H1 (cell line): ENCODE measurements around the gene LY6G5B. TPM values are rescaled to one million over a fixed set of nuclear protein-coding genes. Genes with fewer than 3 reads are reported as not detected.

ENCODE experiments used
- GABPA ChIP-seq: IDR thresholded peaks from 2 replicates; pipeline ENCODE4 v1.6.1; 2011; ENCODE audit warnings: mild to moderate bottlenecking, low read length, moderate library complexity, borderline replicate concordance; ENCODE audit not compliant: insufficient read depth
- NANOG ChIP-seq: IDR thresholded peaks from 2 replicates; pipeline ENCODE4 v1.6.1; 2011; ENCODE audit warnings: low read length, low read depth, mild to moderate bottlenecking, inconsistent platforms; ENCODE audit not compliant: insufficient read depth, poor library complexity, severe bottlenecking
- RXRA ChIP-seq: IDR thresholded peaks from 2 replicates; pipeline ENCODE4 v1.6.1; 2011; ENCODE audit warnings: low read depth, mild to moderate bottlenecking, low read length, moderate library complexity; ENCODE audit not compliant: insufficient read depth
- SP4 ChIP-seq: IDR thresholded peaks from 2 replicates; pipeline ENCODE4 v1.6.1; 2012; ENCODE audit warnings: low read length, inconsistent platforms
- TEAD4 ChIP-seq: IDR thresholded peaks from 2 replicates; pipeline ENCODE4 v1.6.1; 2012; ENCODE audit warnings: low read depth, low read length, inconsistent platforms, mixed read lengths
- polyA plus RNA-seq, 7 experiments: library from polyadenylated mRNA; depleted of rRNA in 3 of 7; stranded (reverse) in 5 of 7; unstranded in 2 of 7; fragments of >200 nt in 5 of 7; fragments of 200-250 nt in 2 of 7; gene quantifications; 1 replicate in 5 of 7; 2 replicates in 1 of 7; 4 replicates in 1 of 7; pipeline versions ENCODE4 v1.2.1 to v1.2.3, GENCODE V29; 2011 to 2013; ENCODE audit warnings: missing spikeins in 2 of 7, mixed read lengths in 2 of 7
- total RNA-seq: library from RNA; stranded (reverse); fragmentation: NEBNext Ultra II Directional; extraction: Animal tissue kit (Norgen Biotek cat#: 25700); gene quantifications from 2 replicates; pipeline ENCODE4 v1.2.1, GENCODE V29; 2021
- TF ChIP-seq, protein P1 (sequence below): fragments of 300-600 bp; sonication (generic); IDR thresholded peaks from 2 replicates; pipeline ENCODE4 v1.7.1; 2012; ENCODE audit warnings: low read length, moderate library complexity, mild to moderate bottlenecking, inconsistent platforms; ENCODE audit not compliant: insufficient replicate concordance
- TF ChIP-seq, protein P2 (sequence below): IDR thresholded peaks from 2 replicates; pipeline ENCODE4 v1.6.1; 2012; ENCODE audit warnings: low read length, inconsistent platforms

The LY6G5B gene
- total and polyA plus RNA-seq, 2 of the 8 experiments (the other 6 are each of a cell fraction or from before 2014, with no cell fraction given): 10.6 to 12.6 TPM

DNA sequence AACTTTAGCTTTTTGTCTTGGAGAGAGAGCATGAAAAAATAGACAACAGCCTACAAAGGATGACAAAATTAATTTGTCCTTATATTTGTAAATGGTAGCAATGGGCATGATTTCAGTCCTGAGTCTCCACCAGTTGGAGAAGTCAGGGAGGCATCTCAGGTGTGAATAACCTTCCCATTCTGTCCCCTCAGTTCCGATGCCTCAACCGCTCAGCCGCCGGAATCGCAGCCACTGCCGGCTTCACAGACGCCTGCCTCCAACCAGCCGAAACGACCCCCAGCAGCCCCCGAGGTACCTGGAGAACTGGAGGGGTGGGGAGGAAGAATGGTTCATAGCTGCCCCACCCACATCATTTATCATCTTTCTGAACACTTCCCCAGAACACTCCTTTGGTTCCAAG, 45.7 kb upstream of the LY6G5B start (continued):
- TF ChIP-seq, protein P1, sequence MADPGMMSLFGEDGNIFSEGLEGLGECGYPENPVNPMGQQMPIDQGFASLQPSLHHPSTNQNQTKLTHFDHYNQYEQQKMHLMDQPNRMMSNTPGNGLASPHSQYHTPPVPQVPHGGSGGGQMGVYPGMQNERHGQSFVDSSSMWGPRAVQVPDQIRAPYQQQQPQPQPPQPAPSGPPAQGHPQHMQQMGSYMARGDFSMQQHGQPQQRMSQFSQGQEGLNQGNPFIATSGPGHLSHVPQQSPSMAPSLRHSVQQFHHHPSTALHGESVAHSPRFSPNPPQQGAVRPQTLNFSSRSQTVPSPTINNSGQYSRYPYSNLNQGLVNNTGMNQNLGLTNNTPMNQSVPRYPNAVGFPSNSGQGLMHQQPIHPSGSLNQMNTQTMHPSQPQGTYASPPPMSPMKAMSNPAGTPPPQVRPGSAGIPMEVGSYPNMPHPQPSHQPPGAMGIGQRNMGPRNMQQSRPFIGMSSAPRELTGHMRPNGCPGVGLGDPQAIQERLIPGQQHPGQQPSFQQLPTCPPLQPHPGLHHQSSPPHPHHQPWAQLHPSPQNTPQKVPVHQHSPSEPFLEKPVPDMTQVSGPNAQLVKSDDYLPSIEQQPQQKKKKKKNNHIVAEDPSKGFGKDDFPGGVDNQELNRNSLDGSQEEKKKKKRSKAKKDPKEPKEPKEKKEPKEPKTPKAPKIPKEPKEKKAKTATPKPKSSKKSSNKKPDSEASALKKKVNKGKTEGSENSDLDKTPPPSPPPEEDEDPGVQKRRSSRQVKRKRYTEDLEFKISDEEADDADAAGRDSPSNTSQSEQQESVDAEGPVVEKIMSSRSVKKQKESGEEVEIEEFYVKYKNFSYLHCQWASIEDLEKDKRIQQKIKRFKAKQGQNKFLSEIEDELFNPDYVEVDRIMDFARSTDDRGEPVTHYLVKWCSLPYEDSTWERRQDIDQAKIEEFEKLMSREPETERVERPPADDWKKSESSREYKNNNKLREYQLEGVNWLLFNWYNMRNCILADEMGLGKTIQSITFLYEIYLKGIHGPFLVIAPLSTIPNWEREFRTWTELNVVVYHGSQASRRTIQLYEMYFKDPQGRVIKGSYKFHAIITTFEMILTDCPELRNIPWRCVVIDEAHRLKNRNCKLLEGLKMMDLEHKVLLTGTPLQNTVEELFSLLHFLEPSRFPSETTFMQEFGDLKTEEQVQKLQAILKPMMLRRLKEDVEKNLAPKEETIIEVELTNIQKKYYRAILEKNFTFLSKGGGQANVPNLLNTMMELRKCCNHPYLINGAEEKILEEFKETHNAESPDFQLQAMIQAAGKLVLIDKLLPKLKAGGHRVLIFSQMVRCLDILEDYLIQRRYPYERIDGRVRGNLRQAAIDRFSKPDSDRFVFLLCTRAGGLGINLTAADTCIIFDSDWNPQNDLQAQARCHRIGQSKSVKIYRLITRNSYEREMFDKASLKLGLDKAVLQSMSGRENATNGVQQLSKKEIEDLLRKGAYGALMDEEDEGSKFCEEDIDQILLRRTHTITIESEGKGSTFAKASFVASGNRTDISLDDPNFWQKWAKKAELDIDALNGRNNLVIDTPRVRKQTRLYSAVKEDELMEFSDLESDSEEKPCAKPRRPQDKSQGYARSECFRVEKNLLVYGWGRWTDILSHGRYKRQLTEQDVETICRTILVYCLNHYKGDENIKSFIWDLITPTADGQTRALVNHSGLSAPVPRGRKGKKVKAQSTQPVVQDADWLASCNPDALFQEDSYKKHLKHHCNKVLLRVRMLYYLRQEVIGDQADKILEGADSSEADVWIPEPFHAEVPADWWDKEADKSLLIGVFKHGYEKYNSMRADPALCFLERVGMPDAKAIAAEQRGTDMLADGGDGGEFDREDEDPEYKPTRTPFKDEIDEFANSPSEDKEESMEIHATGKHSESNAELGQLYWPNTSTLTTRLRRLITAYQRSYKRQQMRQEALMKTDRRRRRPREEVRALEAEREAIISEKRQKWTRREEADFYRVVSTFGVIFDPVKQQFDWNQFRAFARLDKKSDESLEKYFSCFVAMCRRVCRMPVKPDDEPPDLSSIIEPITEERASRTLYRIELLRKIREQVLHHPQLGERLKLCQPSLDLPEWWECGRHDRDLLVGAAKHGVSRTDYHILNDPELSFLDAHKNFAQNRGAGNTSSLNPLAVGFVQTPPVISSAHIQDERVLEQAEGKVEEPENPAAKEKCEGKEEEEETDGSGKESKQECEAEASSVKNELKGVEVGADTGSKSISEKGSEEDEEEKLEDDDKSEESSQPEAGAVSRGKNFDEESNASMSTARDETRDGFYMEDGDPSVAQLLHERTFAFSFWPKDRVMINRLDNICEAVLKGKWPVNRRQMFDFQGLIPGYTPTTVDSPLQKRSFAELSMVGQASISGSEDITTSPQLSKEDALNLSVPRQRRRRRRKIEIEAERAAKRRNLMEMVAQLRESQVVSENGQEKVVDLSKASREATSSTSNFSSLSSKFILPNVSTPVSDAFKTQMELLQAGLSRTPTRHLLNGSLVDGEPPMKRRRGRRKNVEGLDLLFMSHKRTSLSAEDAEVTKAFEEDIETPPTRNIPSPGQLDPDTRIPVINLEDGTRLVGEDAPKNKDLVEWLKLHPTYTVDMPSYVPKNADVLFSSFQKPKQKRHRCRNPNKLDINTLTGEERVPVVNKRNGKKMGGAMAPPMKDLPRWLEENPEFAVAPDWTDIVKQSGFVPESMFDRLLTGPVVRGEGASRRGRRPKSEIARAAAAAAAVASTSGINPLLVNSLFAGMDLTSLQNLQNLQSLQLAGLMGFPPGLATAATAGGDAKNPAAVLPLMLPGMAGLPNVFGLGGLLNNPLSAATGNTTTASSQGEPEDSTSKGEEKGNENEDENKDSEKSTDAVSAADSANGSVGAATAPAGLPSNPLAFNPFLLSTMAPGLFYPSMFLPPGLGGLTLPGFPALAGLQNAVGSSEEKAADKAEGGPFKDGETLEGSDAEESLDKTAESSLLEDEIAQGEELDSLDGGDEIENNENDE: no peak
- TF ChIP-seq, protein P2, sequence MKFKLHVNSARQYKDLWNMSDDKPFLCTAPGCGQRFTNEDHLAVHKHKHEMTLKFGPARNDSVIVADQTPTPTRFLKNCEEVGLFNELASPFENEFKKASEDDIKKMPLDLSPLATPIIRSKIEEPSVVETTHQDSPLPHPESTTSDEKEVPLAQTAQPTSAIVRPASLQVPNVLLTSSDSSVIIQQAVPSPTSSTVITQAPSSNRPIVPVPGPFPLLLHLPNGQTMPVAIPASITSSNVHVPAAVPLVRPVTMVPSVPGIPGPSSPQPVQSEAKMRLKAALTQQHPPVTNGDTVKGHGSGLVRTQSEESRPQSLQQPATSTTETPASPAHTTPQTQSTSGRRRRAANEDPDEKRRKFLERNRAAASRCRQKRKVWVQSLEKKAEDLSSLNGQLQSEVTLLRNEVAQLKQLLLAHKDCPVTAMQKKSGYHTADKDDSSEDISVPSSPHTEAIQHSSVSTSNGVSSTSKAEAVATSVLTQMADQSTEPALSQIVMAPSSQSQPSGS: no peak
- TF ChIP-seq RXRA: no peak
- no peak for TF ChIP-seq TEAD4
- no peak for TF ChIP-seq SP4
- no peak for TF ChIP-seq NANOG
- TF ChIP-seq GABPA: no peak
